H1 (cell line): Measurements from ENCODE around the gene REEP2. TPM values are rescaled to one million over a fixed set of nuclear protein-coding genes. Genes with fewer than 3 reads are reported as not detected.

Experiments used
- CHD2 ChIP-seq: IDR thresholded peaks from 2 replicates; pipeline ENCODE4 v1.6.1; 2012; ENCODE audit warnings: low read length, improper control_type of control experiment
- MAFK ChIP-seq: IDR thresholded peaks from 2 replicates; pipeline ENCODE4 v1.6.1; 2012; ENCODE audit warnings: low read depth, mild to moderate bottlenecking, improper control_type of control experiment, low read length
- NRF1 ChIP-seq: IDR thresholded peaks from 2 replicates; pipeline ENCODE4 v1.6.1; 2011; ENCODE audit warnings: mild to moderate bottlenecking, low read depth, low read length, improper control_type of control experiment
- polyA plus RNA-seq, 7 experiments: library from polyadenylated mRNA; depleted of rRNA in 3 of 7; stranded (reverse) in 5 of 7; unstranded in 2 of 7; fragments of >200 nt in 5 of 7; fragments of 200-250 nt in 2 of 7; gene quantifications; 1 replicate in 5 of 7; 2 replicates in 1 of 7; 4 replicates in 1 of 7; pipeline versions ENCODE4 v1.2.1 to v1.2.3, GENCODE V29; 2011 to 2013; ENCODE audit warnings: missing spikeins in 2 of 7, mixed read lengths in 2 of 7
- total RNA-seq: library from RNA; stranded (reverse); fragmentation: NEBNext Ultra II Directional; extraction: Animal tissue kit (Norgen Biotek cat#: 25700); gene quantifications from 2 replicates; pipeline ENCODE4 v1.2.1, GENCODE V29; 2021
- TF ChIP-seq, protein P1 (sequence below): fragments of 300-600 bp; sonication (generic); IDR thresholded peaks from 2 replicates; pipeline ENCODE4 v1.7.1; 2012; ENCODE audit warnings: low read length, moderate library complexity, mild to moderate bottlenecking, inconsistent platforms; ENCODE audit not compliant: insufficient replicate concordance

The REEP2 gene
- total and polyA plus RNA-seq, 2 of the 8 experiments (the other 6 are each of a cell fraction or from before 2014, with no cell fraction given) = 26.5 to 40.2 TPM

DNA sequence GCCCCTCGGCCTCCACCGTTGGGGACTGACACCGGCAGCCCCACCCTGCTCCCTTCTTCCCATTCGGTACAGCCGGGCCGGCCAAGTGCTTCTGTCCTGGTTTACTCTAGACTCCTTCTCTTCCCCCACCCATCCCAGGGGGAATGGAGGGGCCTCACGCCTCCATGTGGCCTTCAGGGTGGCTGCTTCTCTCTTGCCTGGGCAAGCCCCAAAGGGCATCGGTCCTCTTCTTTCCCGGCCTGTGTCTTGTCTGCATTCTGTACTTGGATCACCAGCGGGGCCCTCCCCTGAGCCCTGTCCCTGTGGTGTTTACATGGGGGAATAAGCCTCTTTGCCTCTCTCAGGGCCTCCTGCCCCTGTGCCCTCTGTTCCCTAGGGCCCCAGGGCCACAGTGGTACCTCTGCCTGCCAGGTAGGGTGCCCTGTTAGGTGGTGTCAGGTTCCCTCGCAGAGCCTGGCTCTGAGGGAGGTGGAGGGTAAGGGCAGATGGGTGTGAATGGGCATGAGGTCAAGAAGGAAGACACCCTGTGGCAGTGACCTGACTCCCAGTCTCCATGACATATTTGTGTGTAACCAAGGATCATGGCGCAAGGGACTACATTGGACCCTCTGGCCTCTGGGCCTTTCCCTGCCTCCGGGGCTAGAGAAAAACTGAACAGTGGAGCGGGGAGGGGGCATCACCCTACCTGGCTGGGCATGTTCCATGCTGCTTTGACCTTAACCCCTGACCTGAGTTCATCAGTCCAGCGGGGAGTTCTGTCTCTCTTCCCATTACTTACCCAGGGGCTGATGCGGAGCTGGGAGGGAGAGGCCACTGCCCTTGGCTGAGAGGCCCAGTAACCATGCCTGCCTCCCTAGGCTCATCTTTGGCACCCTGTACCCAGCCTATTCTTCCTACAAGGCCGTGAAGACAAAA lies 1.6 kb downstream of the REEP2 start (continued):
- TF ChIP-seq, protein P1, sequence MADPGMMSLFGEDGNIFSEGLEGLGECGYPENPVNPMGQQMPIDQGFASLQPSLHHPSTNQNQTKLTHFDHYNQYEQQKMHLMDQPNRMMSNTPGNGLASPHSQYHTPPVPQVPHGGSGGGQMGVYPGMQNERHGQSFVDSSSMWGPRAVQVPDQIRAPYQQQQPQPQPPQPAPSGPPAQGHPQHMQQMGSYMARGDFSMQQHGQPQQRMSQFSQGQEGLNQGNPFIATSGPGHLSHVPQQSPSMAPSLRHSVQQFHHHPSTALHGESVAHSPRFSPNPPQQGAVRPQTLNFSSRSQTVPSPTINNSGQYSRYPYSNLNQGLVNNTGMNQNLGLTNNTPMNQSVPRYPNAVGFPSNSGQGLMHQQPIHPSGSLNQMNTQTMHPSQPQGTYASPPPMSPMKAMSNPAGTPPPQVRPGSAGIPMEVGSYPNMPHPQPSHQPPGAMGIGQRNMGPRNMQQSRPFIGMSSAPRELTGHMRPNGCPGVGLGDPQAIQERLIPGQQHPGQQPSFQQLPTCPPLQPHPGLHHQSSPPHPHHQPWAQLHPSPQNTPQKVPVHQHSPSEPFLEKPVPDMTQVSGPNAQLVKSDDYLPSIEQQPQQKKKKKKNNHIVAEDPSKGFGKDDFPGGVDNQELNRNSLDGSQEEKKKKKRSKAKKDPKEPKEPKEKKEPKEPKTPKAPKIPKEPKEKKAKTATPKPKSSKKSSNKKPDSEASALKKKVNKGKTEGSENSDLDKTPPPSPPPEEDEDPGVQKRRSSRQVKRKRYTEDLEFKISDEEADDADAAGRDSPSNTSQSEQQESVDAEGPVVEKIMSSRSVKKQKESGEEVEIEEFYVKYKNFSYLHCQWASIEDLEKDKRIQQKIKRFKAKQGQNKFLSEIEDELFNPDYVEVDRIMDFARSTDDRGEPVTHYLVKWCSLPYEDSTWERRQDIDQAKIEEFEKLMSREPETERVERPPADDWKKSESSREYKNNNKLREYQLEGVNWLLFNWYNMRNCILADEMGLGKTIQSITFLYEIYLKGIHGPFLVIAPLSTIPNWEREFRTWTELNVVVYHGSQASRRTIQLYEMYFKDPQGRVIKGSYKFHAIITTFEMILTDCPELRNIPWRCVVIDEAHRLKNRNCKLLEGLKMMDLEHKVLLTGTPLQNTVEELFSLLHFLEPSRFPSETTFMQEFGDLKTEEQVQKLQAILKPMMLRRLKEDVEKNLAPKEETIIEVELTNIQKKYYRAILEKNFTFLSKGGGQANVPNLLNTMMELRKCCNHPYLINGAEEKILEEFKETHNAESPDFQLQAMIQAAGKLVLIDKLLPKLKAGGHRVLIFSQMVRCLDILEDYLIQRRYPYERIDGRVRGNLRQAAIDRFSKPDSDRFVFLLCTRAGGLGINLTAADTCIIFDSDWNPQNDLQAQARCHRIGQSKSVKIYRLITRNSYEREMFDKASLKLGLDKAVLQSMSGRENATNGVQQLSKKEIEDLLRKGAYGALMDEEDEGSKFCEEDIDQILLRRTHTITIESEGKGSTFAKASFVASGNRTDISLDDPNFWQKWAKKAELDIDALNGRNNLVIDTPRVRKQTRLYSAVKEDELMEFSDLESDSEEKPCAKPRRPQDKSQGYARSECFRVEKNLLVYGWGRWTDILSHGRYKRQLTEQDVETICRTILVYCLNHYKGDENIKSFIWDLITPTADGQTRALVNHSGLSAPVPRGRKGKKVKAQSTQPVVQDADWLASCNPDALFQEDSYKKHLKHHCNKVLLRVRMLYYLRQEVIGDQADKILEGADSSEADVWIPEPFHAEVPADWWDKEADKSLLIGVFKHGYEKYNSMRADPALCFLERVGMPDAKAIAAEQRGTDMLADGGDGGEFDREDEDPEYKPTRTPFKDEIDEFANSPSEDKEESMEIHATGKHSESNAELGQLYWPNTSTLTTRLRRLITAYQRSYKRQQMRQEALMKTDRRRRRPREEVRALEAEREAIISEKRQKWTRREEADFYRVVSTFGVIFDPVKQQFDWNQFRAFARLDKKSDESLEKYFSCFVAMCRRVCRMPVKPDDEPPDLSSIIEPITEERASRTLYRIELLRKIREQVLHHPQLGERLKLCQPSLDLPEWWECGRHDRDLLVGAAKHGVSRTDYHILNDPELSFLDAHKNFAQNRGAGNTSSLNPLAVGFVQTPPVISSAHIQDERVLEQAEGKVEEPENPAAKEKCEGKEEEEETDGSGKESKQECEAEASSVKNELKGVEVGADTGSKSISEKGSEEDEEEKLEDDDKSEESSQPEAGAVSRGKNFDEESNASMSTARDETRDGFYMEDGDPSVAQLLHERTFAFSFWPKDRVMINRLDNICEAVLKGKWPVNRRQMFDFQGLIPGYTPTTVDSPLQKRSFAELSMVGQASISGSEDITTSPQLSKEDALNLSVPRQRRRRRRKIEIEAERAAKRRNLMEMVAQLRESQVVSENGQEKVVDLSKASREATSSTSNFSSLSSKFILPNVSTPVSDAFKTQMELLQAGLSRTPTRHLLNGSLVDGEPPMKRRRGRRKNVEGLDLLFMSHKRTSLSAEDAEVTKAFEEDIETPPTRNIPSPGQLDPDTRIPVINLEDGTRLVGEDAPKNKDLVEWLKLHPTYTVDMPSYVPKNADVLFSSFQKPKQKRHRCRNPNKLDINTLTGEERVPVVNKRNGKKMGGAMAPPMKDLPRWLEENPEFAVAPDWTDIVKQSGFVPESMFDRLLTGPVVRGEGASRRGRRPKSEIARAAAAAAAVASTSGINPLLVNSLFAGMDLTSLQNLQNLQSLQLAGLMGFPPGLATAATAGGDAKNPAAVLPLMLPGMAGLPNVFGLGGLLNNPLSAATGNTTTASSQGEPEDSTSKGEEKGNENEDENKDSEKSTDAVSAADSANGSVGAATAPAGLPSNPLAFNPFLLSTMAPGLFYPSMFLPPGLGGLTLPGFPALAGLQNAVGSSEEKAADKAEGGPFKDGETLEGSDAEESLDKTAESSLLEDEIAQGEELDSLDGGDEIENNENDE = no peak
- TF ChIP-seq MAFK = no peak
- TF ChIP-seq CHD2 = no peak
- no peak for TF ChIP-seq NRF1
